Stimulated activated CD4-positive, alpha-beta T cell treated with anti-CD3 and anti-CD28 coated beads, Interleukin-4, amount 100 ng/mL, for 4 hours (primary cell): ENCODE data around the gene AMTN.
"Not testable (repeated sequence)": the region's sequence is repeated elsewhere in the genome, so short reads cannot be mapped to it uniquely, and the experiment has no call there.

ENCODE experiments used
- DNase-seq, 2 experiments: peaks; one replicate each; pipeline ENCODE4 v3.0.0-alpha.2; 2020

Gene AMTN

GRCh38 chr4:70518269-70518668 lies at the start of gene AMTN:
Gene AMTN, plus strand, starts transcription at chr4:70518569. Its CDS starts 209 bp downstream, at chr4:70518778.
- no peak for DNase-seq

- DNase-seq: no peak
Observed at GRCh38 chr4:70471897-70472296, 46.5 kb upstream of the AMTN start, which contains the start of gene MUC7. Gene MUC7, plus strand, starts transcription at chr4:70472197. Its CDS starts 1,825 bp downstream, at chr4:70474022.

GRCh38 chr4:70473679-70474078 lies 44.7 kb upstream of the AMTN start:
- no peak for DNase-seq

- DNase-seq: no peak
Observed at GRCh38 chr4:70488748-70489147, 29.6 kb upstream of the AMTN start.

- no peak for DNase-seq
Observed at GRCh38 chr4:70496231-70496630, 22.1 kb upstream of the AMTN start.

GRCh38 chr4:70501838-70502237 lies 16.5 kb upstream of the AMTN start:
- not testable (repeated sequence) for DNase-seq

GRCh38 chr4:70504733-70505132 lies 13.6 kb upstream of the AMTN start:
- DNase-seq: no peak

- DNase-seq: peak; percentile 17 to 43
Observed at GRCh38 chr4:70505151-70505748, 13.1 kb upstream of the AMTN start.

- no peak for DNase-seq
Observed at GRCh38 chr4:70508801-70509200, 9.6 kb upstream of the AMTN start.

- DNase-seq: no peak
Observed at GRCh38 chr4:70511365-70511764, 7.0 kb upstream of the AMTN start.

- no peak for DNase-seq
Observed at GRCh38 chr4:70515367-70516250, 2.8 kb upstream of the AMTN start.

- no peak for DNase-seq
Observed at GRCh38 chr4:70518716-70519115, 347 bp downstream of the AMTN start.

- DNase-seq: no peak
Observed at GRCh38 chr4:70522626-70523025, 4.3 kb downstream of the AMTN start.

- DNase-seq: no peak
Observed at GRCh38 chr4:70530997-70531396, 12.6 kb downstream of the AMTN start.

- no peak for DNase-seq
Observed at GRCh38 chr4:70531981-70532380, 13.6 kb downstream of the AMTN start.

GRCh38 chr4:70533211-70533610 lies 14.8 kb downstream of the AMTN start:
- DNase-seq: no peak

- no peak for DNase-seq
Observed at GRCh38 chr4:70533791-70534190, 15.4 kb downstream of the AMTN start.

- DNase-seq: not testable (repeated sequence)
Observed at GRCh38 chr4:70534886-70535285, 16.5 kb downstream of the AMTN start.

- DNase-seq: no peak
Observed at GRCh38 chr4:70538869-70539268, 20.5 kb downstream of the AMTN start.

GRCh38 chr4:70544279-70544868 lies 26.0 kb downstream of the AMTN start:
- DNase-seq: no peak

GRCh38 chr4:70556856-70557255 lies 38.5 kb downstream of the AMTN start:
- DNase-seq: no peak

GRCh38 chr4:70559211-70559830 lies 41.0 kb downstream of the AMTN start:
- no peak for DNase-seq

GRCh38 chr4:70559924-70560323 lies 41.6 kb downstream of the AMTN start:
- no peak for DNase-seq
